Measurements from ENCODE around the gene ACACB.

Gene ACACB

GRCh38 chr12:109178532-109178931 is 62.1 kb downstream of the ACACB start:
- DNase-seq, result no peak

DNA sequence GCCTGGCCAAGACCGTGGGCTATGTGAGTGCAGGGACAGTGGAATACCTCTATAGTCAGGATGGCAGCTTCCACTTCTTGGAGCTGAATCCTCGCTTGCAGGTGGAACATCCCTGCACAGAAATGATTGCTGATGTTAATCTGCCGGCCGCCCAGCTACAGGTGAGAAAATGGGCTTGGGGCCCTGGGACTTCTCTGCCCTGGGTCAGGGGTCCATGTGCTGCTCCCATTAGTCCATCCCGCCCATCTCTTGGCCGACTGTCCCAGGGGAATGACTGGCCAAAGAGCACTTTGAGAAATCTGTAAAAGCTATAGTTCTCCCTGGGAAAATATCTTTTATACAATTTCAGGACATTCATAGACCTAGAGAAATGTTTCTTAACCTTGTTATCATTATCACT is 63.5 kb downstream of the ACACB start:
- no peak for DNase-seq

GRCh38 chr12:109182041-109182839 is 65.9 kb downstream of the ACACB start:
- no peak for DNase-seq

DNA sequence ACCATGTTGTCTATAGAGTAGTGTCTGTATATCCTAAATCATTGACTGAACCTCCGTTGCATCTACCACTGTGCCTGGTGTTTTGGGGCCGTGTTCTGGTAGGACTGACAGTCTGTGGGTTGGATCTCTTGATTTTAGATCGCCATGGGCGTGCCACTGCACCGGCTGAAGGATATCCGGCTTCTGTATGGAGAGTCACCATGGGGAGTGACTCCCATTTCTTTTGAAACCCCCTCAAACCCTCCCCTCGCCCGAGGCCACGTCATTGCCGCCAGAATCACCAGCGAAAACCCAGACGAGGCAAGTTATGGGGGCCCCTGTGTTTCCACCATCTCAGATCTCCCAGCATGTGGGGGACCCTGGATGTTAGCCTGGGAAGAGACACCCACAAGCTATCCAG is 69.1 kb downstream of the ACACB start:
- no peak for DNase-seq

DNA sequence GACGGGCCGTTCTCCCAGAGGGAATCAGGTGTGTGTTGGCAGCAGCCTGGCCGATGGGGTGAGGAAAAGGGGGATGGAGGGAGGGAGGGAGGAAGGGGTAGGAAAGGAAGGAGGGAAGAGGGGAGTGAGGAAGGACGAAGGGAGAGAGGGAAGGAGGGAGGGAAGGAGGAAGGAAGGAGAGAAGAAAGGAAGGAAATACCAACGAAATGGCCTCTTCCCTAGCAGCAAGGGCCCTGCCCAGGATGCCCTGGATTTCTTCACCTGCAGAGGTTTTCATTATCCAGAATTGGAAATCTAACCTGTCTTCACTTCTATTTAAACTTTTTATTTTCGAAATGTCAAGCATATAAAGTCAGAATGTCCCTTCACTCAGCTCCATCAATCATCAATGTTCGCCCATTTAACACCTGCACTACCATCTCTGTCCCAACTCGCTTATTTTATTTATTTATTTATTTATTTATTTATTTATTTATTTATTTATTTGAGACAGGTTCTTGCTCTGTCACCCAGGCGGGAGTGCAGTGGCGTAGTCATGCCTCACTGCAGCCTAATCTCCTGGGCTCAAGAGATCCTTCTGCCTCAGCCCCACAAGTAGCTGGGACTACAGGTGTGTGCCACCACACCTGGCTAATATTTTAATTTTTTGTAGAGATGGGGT is 70.7 kb downstream of the ACACB start:
- DNase-seq, result no peak

GRCh38 chr12:109188108-109188712 is 71.8 kb downstream of the ACACB start:
- no peak for DNase-seq

- DNase-seq, result no peak
Measured at GRCh38 chr12:109189291-109189690, 72.9 kb downstream of the ACACB start.

DNA sequence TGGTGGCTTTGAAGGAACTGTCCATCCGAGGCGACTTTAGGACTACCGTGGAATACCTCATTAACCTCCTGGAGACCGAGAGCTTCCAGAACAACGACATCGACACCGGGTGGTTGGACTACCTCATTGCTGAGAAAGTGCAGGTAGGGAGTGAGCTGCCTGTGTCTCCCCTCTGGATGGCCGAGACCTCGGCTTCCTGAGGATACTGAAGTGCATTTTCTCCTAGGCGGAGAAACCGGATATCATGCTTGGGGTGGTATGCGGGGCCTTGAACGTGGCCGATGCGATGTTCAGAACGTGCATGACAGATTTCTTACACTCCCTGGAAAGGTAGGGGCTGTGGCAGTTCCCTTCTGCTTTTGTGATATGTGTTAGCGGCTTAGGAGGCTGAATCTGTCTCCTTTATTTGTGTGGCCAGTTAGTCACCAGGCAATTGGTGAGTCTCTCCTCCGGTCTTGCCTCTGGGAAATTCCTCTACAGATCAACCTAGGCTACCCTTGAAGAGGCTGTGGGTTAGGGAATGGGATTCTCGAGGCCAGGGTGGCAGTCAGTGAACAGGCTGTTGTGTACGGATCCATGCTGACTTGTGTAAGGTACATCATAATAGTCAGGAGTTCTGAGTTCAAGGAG is 75.3 kb downstream of the ACACB start:
- DNase-seq, result no peak

GRCh38 chr12:109192358-109192757 is 76.0 kb downstream of the ACACB start:
- DNase-seq, result no peak

- no peak for DNase-seq
Measured at GRCh38 chr12:109193896-109194295, 77.5 kb downstream of the ACACB start.

DNA sequence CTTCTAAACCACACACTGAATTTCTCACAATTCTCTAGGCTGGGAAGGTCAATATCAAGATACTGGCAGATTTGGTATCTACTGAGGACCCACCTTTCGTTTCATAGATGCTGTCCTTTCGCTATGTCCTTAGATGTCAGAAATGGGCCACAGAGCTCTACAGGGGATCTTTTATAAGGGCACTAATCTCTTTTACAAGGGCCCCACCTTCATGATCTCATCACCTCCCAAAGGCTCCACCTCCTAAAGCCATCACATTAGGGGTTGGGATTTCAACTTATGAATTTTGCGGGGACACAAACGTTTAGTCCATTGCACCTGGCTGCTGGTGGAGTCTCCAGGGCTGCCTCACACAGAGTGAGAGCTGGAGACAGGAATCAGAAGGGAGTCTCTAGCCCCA is 79.9 kb downstream of the ACACB start:
- DNase-seq, result no peak

GRCh38 chr12:109197327-109197726 is 80.9 kb downstream of the ACACB start:
- DNase-seq, result no peak

DNA sequence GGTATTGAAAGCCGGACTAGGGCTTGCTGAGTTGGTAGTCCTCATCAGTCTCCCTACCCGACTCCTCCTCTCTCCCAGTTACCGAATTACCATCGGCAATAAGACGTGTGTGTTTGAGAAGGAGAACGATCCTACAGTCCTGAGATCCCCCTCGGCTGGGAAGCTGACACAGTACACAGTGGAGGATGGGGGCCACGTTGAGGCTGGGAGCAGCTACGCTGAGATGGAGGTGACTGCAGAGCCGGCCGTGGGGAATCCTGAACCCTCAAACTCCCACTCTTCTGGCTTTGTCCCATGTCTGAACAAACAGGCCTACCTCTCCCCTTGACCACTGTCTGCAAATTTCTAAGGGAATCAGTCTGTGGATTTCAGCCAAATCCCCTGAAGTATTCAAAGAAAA is 82.9 kb downstream of the ACACB start:
- DNase-seq, result no peak

- DNase-seq, result no peak
Measured at GRCh38 chr12:109200825-109201495, 84.6 kb downstream of the ACACB start.

- DNase-seq, result no peak
Measured at GRCh38 chr12:109201496-109201885, 85.1 kb downstream of the ACACB start.

DNA sequence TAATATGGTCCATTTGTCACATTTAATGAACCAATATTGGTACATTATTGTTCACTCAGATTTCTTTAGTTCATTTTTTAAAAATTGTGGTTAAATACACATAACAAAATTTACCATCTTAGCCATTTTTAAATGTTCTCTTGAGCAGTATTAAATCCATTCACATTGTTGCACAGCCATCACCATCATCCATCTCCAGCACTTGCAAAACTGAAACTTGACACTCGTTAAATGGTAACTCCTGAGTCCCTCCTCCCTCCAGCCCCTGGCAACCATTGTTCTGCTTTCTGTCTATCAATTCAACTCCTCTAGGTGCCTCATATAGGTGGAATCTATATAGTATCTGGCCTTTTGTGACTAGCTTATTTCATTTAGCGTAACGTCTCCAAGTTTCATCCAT is 86.4 kb downstream of the ACACB start:
- no peak for DNase-seq

DNA sequence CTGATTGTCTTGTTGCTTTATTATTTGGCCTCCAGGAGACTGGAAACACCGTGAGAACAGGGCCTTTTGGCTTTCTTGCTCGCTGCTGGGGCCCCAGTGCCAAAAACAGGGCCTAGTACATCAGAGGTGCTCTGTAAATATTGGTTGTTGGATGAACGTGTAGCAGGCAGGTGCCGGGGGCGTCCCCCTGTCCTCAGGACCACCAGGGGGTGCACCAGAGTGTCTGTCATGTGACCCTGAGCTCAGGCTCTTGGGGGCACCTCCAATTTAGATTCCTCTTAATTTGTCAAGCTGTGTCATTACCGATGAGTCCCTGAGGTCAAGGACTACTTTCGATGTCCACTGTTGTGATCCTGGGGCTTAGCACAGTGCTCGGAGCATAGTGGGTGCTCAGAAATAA is 87.1 kb downstream of the ACACB start:
- DNase-seq, result no peak

DNA sequence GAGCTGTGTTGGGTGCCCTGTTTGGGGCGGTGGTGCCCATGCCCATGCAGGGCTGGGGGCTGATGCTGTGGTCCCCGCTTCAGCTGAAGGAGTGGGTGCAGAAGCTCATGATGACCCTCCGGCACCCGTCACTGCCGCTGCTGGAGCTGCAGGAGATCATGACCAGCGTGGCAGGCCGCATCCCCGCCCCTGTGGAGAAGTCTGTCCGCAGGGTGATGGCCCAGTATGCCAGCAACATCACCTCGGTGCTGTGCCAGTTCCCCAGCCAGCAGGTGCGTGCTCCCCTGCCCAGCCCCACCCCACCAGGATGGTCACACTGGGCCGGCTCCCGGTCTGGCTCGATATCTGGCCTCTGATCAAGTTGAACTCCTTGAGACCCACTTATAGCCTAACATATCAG is 92.7 kb downstream of the ACACB start:
- no peak for DNase-seq

GRCh38 chr12:109212460-109213115 is 96.2 kb downstream of the ACACB start:
- DNase-seq, result no peak

DNA sequence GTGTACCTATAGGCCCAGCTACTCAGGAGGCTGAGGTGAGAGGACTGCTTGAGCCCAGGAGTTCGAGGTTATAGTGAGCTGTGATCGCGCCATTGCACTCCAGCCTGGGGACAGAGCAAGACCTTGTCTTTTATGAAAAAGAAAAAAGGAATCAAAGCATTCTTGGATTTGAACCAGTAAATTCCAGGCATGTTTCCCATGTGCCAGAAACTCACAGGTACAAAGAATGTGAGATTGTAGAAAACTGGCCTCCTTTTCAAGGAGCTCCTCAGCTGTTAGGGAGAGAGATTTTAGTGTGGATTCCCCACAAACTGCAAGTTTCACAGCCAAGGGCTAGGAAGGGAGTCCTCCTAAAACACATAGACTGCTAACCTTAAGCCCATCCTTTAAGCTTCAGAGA is 97.7 kb downstream of the ACACB start:
- DNase-seq, result no peak

- no peak for DNase-seq
Measured at GRCh38 chr12:109218996-109219395, 102.6 kb downstream of the ACACB start.

- no peak for DNase-seq
Measured at GRCh38 chr12:109219938-109220337, 103.6 kb downstream of the ACACB start.
